Stimulated activated CD4-positive, alpha-beta T cell treated with anti-CD3 and anti-CD28 coated beads, Interleukin-4, amount 100 ng/mL, for 24 hours (primary cell): ENCODE data around the gene TSTD2.
"Not testable (repeated sequence)": the region's sequence is repeated elsewhere in the genome, so short reads cannot be mapped to it uniquely, and the experiment has no call there.

Source experiments
- DNase-seq: peaks from one replicate; pipeline ENCODE4 v3.0.0-alpha.2; 2020

The TSTD2 gene

GRCh38 chr9:97581590-97581989 is 51.6 kb downstream of the TSTD2 start:
- not testable (repeated sequence) for DNase-seq

- no peak for DNase-seq
These were observed 53.3 kb downstream of the TSTD2 start for GRCh38 chr9:97579914-97580313.

GRCh38 chr9:97578846-97579245 is 54.3 kb downstream of the TSTD2 start:
- DNase-seq, result no peak

GRCh38 chr9:97577051-97577450 is 56.1 kb downstream of the TSTD2 start:
- DNase-seq, result no peak

GRCh38 chr9:97575673-97576200 is 57.4 kb downstream of the TSTD2 start:
- no peak for DNase-seq

GRCh38 chr9:97574921-97575672 is 58.1 kb downstream of the TSTD2 start:
- peak; percentile 36 for DNase-seq

GRCh38 chr9:97574101-97574571 is 59.0 kb downstream of the TSTD2 start:
- not testable (repeated sequence) for DNase-seq

- no peak for DNase-seq
These were observed 59.6 kb downstream of the TSTD2 start for GRCh38 chr9:97573482-97574073.

GRCh38 chr9:97572892-97573365 is 60.2 kb downstream of the TSTD2 start:
- no peak for DNase-seq

GRCh38 chr9:97572196-97572891 is 60.8 kb downstream of the TSTD2 start:
- DNase-seq, result no peak

GRCh38 chr9:97571664-97572063 is 61.5 kb downstream of the TSTD2 start:
- DNase-seq, result no peak

- DNase-seq, result no peak
These were observed 62.3 kb downstream of the TSTD2 start for GRCh38 chr9:97570899-97571298.

- no peak for DNase-seq
These were observed 64.5 kb downstream of the TSTD2 start for GRCh38 chr9:97568461-97569275.

- DNase-seq, result no peak
These were observed 65.3 kb downstream of the TSTD2 start for GRCh38 chr9:97567894-97568202.

GRCh38 chr9:97567182-97567893 is 65.8 kb downstream of the TSTD2 start:
- no peak for DNase-seq

GRCh38 chr9:97565262-97565661 is 67.9 kb downstream of the TSTD2 start:
- no peak for DNase-seq

GRCh38 chr9:97564291-97565175 is 68.6 kb downstream of the TSTD2 start:
- no peak for DNase-seq

GRCh38 chr9:97563458-97564135 is 69.6 kb downstream of the TSTD2 start:
- no peak for DNase-seq

GRCh38 chr9:97562542-97562941 is 70.6 kb downstream of the TSTD2 start:
- no peak for DNase-seq

GRCh38 chr9:97561501-97561900 is 71.7 kb downstream of the TSTD2 start:
- DNase-seq, result no peak
